CD14-positive monocyte (primary cell): ENCODE results near the gene GFOD1. TPM values are rescaled to one million over a fixed set of nuclear protein-coding genes. Genes with fewer than 3 reads are reported as not detected.

ENCODE experiments used
- DNase-seq, 3 donors: peaks; one replicate each; pipeline ENCODE4 v3.0.0-alpha.2; 2011 to 2022
- H2AFZ ChIP-seq: 2 replicates; pipeline ENCODE4 v1.6.0; 2012; ENCODE audit warnings: mild to moderate bottlenecking, low read depth, low read length, inconsistent platforms; ENCODE audit not compliant: insufficient read depth, poor library complexity, severe bottlenecking
- H3K27ac ChIP-seq, 2 donors: 1 replicate in 1 of 2; 2 replicates in 1 of 2; pipeline ENCODE4 v1.5.1; 2012 to 2013; ENCODE audit warnings: low read length in 2 of 2, control low read depth in 1 of 2, inconsistent platforms in 1 of 2, low read depth in 1 of 2, mild to moderate bottlenecking in 1 of 2
- H3K27me3 ChIP-seq, 2 donors: one replicate each; pipeline versions ENCODE4 v1.6.0 to v1.6.1; 2011 to 2013; ENCODE audit warnings: low read length in 2 of 2; ENCODE audit not compliant: control insufficient read depth in 2 of 2, insufficient read depth in 2 of 2
- H3K36me3 ChIP-seq, 2 donors: replicated peaks in 1 of 2; 1 replicate in 1 of 2; 2 replicates in 1 of 2; pipeline versions ENCODE4 v1.5.1 to v1.6.1; 2012 to 2013; ENCODE audit warnings: low read length in 2 of 2, control low read depth in 1 of 2, inconsistent platforms in 1 of 2, mild to moderate bottlenecking in 1 of 2; ENCODE audit not compliant: insufficient read depth in 2 of 2, control insufficient read depth in 1 of 2
- H3K4me1 ChIP-seq, 2 donors: 1 replicate in 1 of 2; 2 replicates in 1 of 2; pipeline versions ENCODE4 v1.5.1 to v1.6.1; 2012 to 2013; ENCODE audit warnings: low read length in 2 of 2, control low read depth in 1 of 2, inconsistent platforms in 1 of 2, mild to moderate bottlenecking in 1 of 2, moderate library complexity in 1 of 2; ENCODE audit not compliant: insufficient read depth in 2 of 2, control insufficient read depth in 1 of 2
- H3K4me2 ChIP-seq: replicated peaks from 2 replicates; pipeline ENCODE3; 2012; ENCODE audit warnings: low read length, moderate library complexity, mild to moderate bottlenecking; ENCODE audit not compliant: poor library complexity, severe bottlenecking; ENCODE audit errors: extremely low read depth
- H3K4me3 ChIP-seq, 3 experiments: fragments of 200-600 bp in 1 of 3; sonication (generic) in 1 of 3; replicated peaks in 1 of 3; 1 replicate in 2 of 3; 2 replicates in 1 of 3; pipeline ENCODE4 v1.5.1; 2011 to 2013; ENCODE audit warnings: low read length in 3 of 3, mild to moderate bottlenecking in 3 of 3, control low read depth in 2 of 3, low read depth in 2 of 3, inconsistent platforms in 1 of 3, moderate library complexity in 1 of 3
- H3K79me2 ChIP-seq: 2 replicates; pipeline ENCODE4 v1.6.0; 2012; ENCODE audit warnings: mild to moderate bottlenecking, control low read depth, inconsistent platforms, low read length, moderate library complexity; ENCODE audit not compliant: insufficient read depth
- H3K9ac ChIP-seq: 2 replicates; pipeline ENCODE4 v1.6.0; 2017; ENCODE audit warnings: low read length, mild to moderate bottlenecking; ENCODE audit not compliant: insufficient read depth, poor library complexity, severe bottlenecking
- H3K9me3 ChIP-seq, 2 donors: replicated peaks in 1 of 2; 1 replicate in 1 of 2; 2 replicates in 1 of 2; pipeline versions ENCODE4 v1.5.1 to v1.6.1; 2012 to 2013; ENCODE audit warnings: low read length in 2 of 2, control low read depth in 1 of 2; ENCODE audit not compliant: control insufficient read depth in 1 of 2, insufficient read depth in 1 of 2
- H4K20me1 ChIP-seq: 2 replicates; pipeline ENCODE4 v1.6.0; 2012; ENCODE audit warnings: mild to moderate bottlenecking, low read length, control low read depth, moderate library complexity; ENCODE audit not compliant: insufficient read depth
- H3K27ac Mint-ChIP-seq, 7 donors: one replicate each; pipeline ENCODE4 v1.8.0; 2020; ENCODE audit warnings: mild to moderate bottlenecking in 7 of 7, mixed read lengths in 7 of 7, moderate library complexity in 6 of 7, inconsistent platforms in 2 of 7
- H3K27me3 Mint-ChIP-seq, 3 donors: one replicate each; pipeline ENCODE4 v1.8.0; 2021 to 2022; ENCODE audit warnings: low read depth in 3 of 3, mild to moderate bottlenecking in 3 of 3, mixed read lengths in 3 of 3, moderate library complexity in 3 of 3, inconsistent platforms in 1 of 3
- H3K36me3 Mint-ChIP-seq, 2 donors: one replicate each; pipeline ENCODE4 v1.8.0; 2020; ENCODE audit warnings: mixed read lengths in 2 of 2, inconsistent platforms in 1 of 2, mild to moderate bottlenecking in 1 of 2
- H3K4me1 Mint-ChIP-seq: one replicate; pipeline ENCODE4 v1.8.0; 2020; ENCODE audit warnings: mild to moderate bottlenecking, mixed read lengths
- H3K4me3 Mint-ChIP-seq, 2 donors: one replicate each; pipeline ENCODE4 v1.8.0; 2020; ENCODE audit warnings: mild to moderate bottlenecking in 2 of 2, mixed read lengths in 2 of 2, moderate library complexity in 1 of 2
- H3K9me3 Mint-ChIP-seq, 7 donors: one replicate each; pipeline ENCODE4 v1.8.0; 2020 to 2022; ENCODE audit warnings: mixed read lengths in 7 of 7, mild to moderate bottlenecking in 6 of 7, moderate library complexity in 6 of 7, inconsistent platforms in 2 of 7
- WGBS: methylation state at CpG from one replicate; pipeline ENCODE4 v1.1.5; 2013; ENCODE audit warnings: missing lambda C conversion rate; ENCODE audit not compliant: insufficient coverage; 5-methylcytosine and 5-hydroxymethylcytosine counted together
- intact Hi-C, 2 donors: fragments of 100-400 bp; cut with micrococcal nuclease; formaldehyde crosslinking; loops; one replicate each; pipeline versions ENCODE4 v1.15.0 to v1.15.1; 2023
- polyA plus RNA-seq, 3 donors: library from polyadenylated mRNA; depleted of rRNA in 1 of 3; unstranded in 2 of 3; stranded (reverse) in 1 of 3; fragments of 300-500 nt in 2 of 3; fragments of >200 nt in 1 of 3; fragmentation: Illumina TruSeq in 2 of 3; gene quantifications; 1 replicate in 2 of 3; 2 replicates in 1 of 3; pipeline ENCODE4 v1.2.3, GENCODE V29; 2012 to 2021
- TF ChIP-seq, protein P1 (sequence below): fragments of 200-600 bp; IDR thresholded peaks from one replicate; pipeline ENCODE4 v1.8.0; 2022; ENCODE audit warnings: antibody characterized with exemption, mild to moderate bottlenecking

GFOD1 gene
- polyA plus RNA-seq, 3 donors: 2.4 to 8.7 (median 2.4) TPM

DNA sequence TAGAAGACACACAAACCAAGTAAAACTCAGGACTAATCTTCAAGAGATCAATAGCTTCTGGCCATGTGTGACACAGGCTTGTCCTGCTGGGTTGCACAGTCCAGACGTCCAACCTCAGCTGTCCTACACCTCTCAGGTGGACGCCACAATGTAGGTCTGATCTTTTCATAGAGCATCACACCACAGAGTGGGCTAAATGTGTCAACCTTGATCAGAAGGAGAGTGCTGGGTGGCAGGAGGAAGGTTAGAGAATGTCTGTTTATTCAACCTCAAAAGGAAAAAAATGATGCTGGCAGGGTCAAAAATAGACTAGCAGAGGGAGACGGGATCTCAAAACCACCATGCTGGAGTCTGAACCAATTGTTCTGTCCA, 41.7 kb downstream of the GFOD1 start:
- intact Hi-C loops: no loop called here
- H3K4me2 ChIP-seq: no peak overlapping the region
- H4K20me1 ChIP-seq: no peaks in the 10 kb centered on the region
- peaks cover 4 to 9% of the 10 kb centered on the region in 2 donors for H3K36me3 Mint-ChIP-seq
- H3K9ac ChIP-seq: no peak overlapping the region
- peaks cover 23% of the 10 kb centered on the region for H3K4me1 Mint-ChIP-seq
- WGBS: no CpG with 5 or more reads among the region's 3 CpGs
- peaks cover 0 to 4% of the 10 kb centered on the region in 2 donors for H3K36me3 ChIP-seq
- no peaks in the 10 kb centered on the region for H3K79me2 ChIP-seq
- H3K4me1 ChIP-seq: peaks cover 16 to 17% of the 10 kb centered on the region in 2 donors
- no peak for DNase-seq
- no peak overlapping the region for H3K4me3 Mint-ChIP-seq
- TF ChIP-seq, protein P1, sequence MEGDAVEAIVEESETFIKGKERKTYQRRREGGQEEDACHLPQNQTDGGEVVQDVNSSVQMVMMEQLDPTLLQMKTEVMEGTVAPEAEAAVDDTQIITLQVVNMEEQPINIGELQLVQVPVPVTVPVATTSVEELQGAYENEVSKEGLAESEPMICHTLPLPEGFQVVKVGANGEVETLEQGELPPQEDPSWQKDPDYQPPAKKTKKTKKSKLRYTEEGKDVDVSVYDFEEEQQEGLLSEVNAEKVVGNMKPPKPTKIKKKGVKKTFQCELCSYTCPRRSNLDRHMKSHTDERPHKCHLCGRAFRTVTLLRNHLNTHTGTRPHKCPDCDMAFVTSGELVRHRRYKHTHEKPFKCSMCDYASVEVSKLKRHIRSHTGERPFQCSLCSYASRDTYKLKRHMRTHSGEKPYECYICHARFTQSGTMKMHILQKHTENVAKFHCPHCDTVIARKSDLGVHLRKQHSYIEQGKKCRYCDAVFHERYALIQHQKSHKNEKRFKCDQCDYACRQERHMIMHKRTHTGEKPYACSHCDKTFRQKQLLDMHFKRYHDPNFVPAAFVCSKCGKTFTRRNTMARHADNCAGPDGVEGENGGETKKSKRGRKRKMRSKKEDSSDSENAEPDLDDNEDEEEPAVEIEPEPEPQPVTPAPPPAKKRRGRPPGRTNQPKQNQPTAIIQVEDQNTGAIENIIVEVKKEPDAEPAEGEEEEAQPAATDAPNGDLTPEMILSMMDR: no peak
- no peak overlapping the region for H2AFZ ChIP-seq
- H3K27ac ChIP-seq: no peak overlapping the region
- H3K9me3 Mint-ChIP-seq: peaks cover 0 to 5% (median 2%) of the 10 kb centered on the region in 7 donors
- H3K27me3 Mint-ChIP-seq: peaks cover 0 to 4% (median 0%) of the 10 kb centered on the region in 3 donors
- no peaks in the 10 kb centered on the region for H3K27me3 ChIP-seq
- H3K4me3 ChIP-seq: no peak overlapping the region
- no peak overlapping the region for H3K27ac Mint-ChIP-seq
- H3K9me3 ChIP-seq: no peaks in the 10 kb centered on the region

DNA sequence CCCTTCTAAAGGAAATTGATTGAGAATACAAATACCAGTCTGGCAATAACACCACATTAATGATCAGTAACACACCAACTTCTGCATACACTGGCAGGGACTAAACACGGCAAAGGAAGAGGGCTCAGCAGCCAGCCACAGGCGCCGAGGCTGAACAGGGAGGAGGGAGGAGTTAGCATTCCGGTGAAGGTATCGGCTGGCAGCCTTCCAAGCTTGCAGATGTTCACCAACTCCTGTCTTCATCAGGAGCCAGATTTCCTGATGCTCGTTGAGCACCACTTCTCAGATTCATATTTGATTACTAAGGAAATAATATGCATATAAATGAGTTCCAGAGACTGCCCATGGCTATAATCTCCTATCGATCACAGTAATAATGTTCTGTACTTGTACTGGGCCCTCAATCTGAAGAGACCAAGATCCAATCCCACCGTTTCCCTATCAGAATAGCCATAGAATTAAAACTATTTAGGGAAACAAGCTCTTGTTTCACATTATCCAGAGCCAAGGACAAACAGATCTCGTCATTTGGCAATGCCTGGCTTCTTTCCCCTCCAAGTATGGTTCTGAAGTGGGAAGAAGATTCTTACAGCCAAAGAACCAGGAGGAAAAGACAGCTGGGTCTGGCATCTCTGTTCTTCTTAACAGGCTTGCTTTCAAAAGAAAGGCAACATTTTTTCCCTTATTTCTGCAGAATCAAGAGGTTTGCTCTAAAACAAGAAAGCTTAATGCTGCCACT, 42.2 kb downstream of the GFOD1 start:
- Histone ChIP-seq H3K9ac (no peak overlapping the region), H3K79me2 (no peaks in the 10 kb centered on the region), H3K4me3 (no peak overlapping the region), H2AFZ (no peak overlapping the region), H3K36me3 (peaks cover 0 to 4% of the 10 kb centered on the region in 2 donors), H3K4me2 (no peak overlapping the region), H3K27ac (no peak overlapping the region), H4K20me1 (no peaks in the 10 kb centered on the region), H3K4me1 (peaks cover 16 to 17% of the 10 kb centered on the region in 2 donors), H3K9me3 (no peaks in the 10 kb centered on the region), H3K27me3 (no peaks in the 10 kb centered on the region)
- Mint-ChIP-seq H3K27me3 (peaks cover 0 to 4% (median 0%) of the 10 kb centered on the region in 3 donors), H3K27ac (no peak overlapping the region), H3K36me3 (peaks cover 0 to 5% of the 10 kb centered on the region in 2 donors), H3K4me1 (peaks cover 23% of the 10 kb centered on the region), H3K4me3 (no peak overlapping the region), H3K9me3 (peaks cover 0 to 5% (median 2%) of the 10 kb centered on the region in 7 donors)
- 2% methylated on average over 6 of the region's 9 CpGs for WGBS
- TF ChIP-seq, protein P1: no peak
- DNase-seq: no peak
- intact Hi-C loops: no loop called here
